ENCODE results near the gene RNF144B. TPM values are rescaled to one million over a fixed set of nuclear protein-coding genes. Genes with fewer than 3 reads are reported as not detected.

The RNF144B gene
- total and polyA plus RNA-seq, 4 experiments from 2014 or later: 0.93 to 5.8 (median 3.2) TPM

- no peaks in the 10 kb centered on the region for H3K27me3 ChIP-seq (ENCODE audit: insufficient read depth, low read length)
- no peak overlapping the region for H3K4me3 Mint-ChIP-seq
- no peaks in the 10 kb centered on the region for H3K36me3 ChIP-seq (ENCODE audit: insufficient read depth, low read length)
- intact Hi-C loops (cut with micrococcal nuclease): no loop called here
- H3K4me1 ChIP-seq (ENCODE audit: insufficient read depth, low read length): no peaks in the 10 kb centered on the region
- DNase-seq: no peak
- no peaks in the 10 kb centered on the region for H3K9me3 ChIP-seq (ENCODE audit: control insufficient read depth in 1 of 2, low read length in 2 of 2)
- no peaks in the 10 kb centered on the region for H3K4me1 Mint-ChIP-seq
- H3K36me3 Mint-ChIP-seq: no peaks in the 10 kb centered on the region
- no peaks in the 10 kb centered on the region for H3K9me3 Mint-ChIP-seq
- H3K4me3 ChIP-seq (ENCODE audit: low read length in 2 of 2): no peak overlapping the region
- ChIA-PET POLR2A (ENCODE audit: partially characterized antibody) (no interaction called here), CTCF (ENCODE audit: partially characterized antibody) (no interaction called here)
- no peak overlapping the region for H3K27ac Mint-ChIP-seq
- H3K27ac ChIP-seq (ENCODE audit: low read depth, low read length): no peak overlapping the region
- peaks cover 8 to 12% of the 10 kb centered on the region in 2 donors for H3K27me3 Mint-ChIP-seq
Observed at GRCh38 chr6:18493925-18494324, 106.8 kb downstream of the RNF144B start.

GRCh38 chr6:18495236-18495635, 108.1 kb downstream of the RNF144B start:
- POLR2A ChIA-PET (ENCODE audit: partially characterized antibody): no interaction called here
- H3K27me3 Mint-ChIP-seq: peaks cover 6 to 9% of the 10 kb centered on the region in 2 donors
- Histone ChIP-seq H3K36me3 (ENCODE audit: insufficient read depth, low read length) (no peaks in the 10 kb centered on the region), H3K4me1 (ENCODE audit: insufficient read depth, low read length) (no peaks in the 10 kb centered on the region), H3K4me3 (ENCODE audit: low read length in 2 of 2) (no peak overlapping the region), H3K9me3 (ENCODE audit: control insufficient read depth in 1 of 2, low read length in 2 of 2) (no peaks in the 10 kb centered on the region), H3K27ac (ENCODE audit: low read depth, low read length) (no peak overlapping the region), H3K27me3 (ENCODE audit: insufficient read depth, low read length) (no peaks in the 10 kb centered on the region)
- H3K4me1 Mint-ChIP-seq: no peaks in the 10 kb centered on the region
- intact Hi-C loops (cut with micrococcal nuclease): no loop called here
- CTCF ChIA-PET (ENCODE audit: partially characterized antibody): interaction anchor here (1.4 kb wide), 1 partner anchor 8 kb away, joined by 3 read pairs; no protein-coding TSS in a partner anchor
- H3K4me3 Mint-ChIP-seq: peak overlapping the region in 1 of 8 donors; percentile 26
- DNase-seq: no peak
- no peaks in the 10 kb centered on the region for H3K9me3 Mint-ChIP-seq
- no peaks in the 10 kb centered on the region for H3K36me3 Mint-ChIP-seq
- H3K27ac Mint-ChIP-seq: no peak overlapping the region

- no peak overlapping the region for H3K27ac Mint-ChIP-seq
- Histone ChIP-seq H3K27me3 (ENCODE audit: insufficient read depth, low read length) (no peaks in the 10 kb centered on the region), H3K36me3 (ENCODE audit: insufficient read depth, low read length) (no peaks in the 10 kb centered on the region), H3K9me3 (ENCODE audit: control insufficient read depth in 1 of 2, low read length in 2 of 2) (no peaks in the 10 kb centered on the region), H3K27ac (ENCODE audit: low read depth, low read length) (no peak overlapping the region), H3K4me3 (ENCODE audit: low read length in 2 of 2) (no peak overlapping the region), H3K4me1 (ENCODE audit: insufficient read depth, low read length) (no peaks in the 10 kb centered on the region)
- H3K27me3 Mint-ChIP-seq: peaks cover 0 to 6% of the 10 kb centered on the region in 2 donors
- H3K36me3 Mint-ChIP-seq: no peaks in the 10 kb centered on the region
- ChIA-PET CTCF (ENCODE audit: partially characterized antibody) (interaction anchor here (0.7 to 1.4 kb wide), 2 partner anchors 7 to 11 kb away, joined by 3 read pairs; no protein-coding TSS in a partner anchor), POLR2A (ENCODE audit: partially characterized antibody) (no interaction called here)
- no peak overlapping the region for H3K4me3 Mint-ChIP-seq
- H3K4me1 Mint-ChIP-seq: no peaks in the 10 kb centered on the region
- H3K9me3 Mint-ChIP-seq: no peaks in the 10 kb centered on the region
- intact Hi-C loops (cut with micrococcal nuclease): loop anchor here (1.0 kb wide), 1 partner anchor 27 kb away; no protein-coding TSS in a partner anchor
- no peak for DNase-seq
Observed at GRCh38 chr6:18496462-18496861, 109.3 kb downstream of the RNF144B start.

- H3K27ac ChIP-seq (ENCODE audit: low read depth, low read length): no peak overlapping the region
- no peaks in the 10 kb centered on the region for H3K36me3 ChIP-seq (ENCODE audit: insufficient read depth, low read length)
- no peaks in the 10 kb centered on the region for H3K9me3 ChIP-seq (ENCODE audit: control insufficient read depth in 1 of 2, low read length in 2 of 2)
- no peak overlapping the region for H3K4me3 Mint-ChIP-seq
- H3K27me3 ChIP-seq (ENCODE audit: insufficient read depth, low read length): no peaks in the 10 kb centered on the region
- no peaks in the 10 kb centered on the region for H3K4me1 ChIP-seq (ENCODE audit: insufficient read depth, low read length)
- DNase-seq: no peak
- H3K27me3 Mint-ChIP-seq: peaks cover 0 to 6% of the 10 kb centered on the region in 2 donors
- no peaks in the 10 kb centered on the region for H3K4me1 Mint-ChIP-seq
- no peaks in the 10 kb centered on the region for H3K9me3 Mint-ChIP-seq
- intact Hi-C loops (cut with micrococcal nuclease): no loop called here
- H3K27ac Mint-ChIP-seq: no peak overlapping the region
- POLR2A ChIA-PET (ENCODE audit: partially characterized antibody): no interaction called here
- H3K36me3 Mint-ChIP-seq: no peaks in the 10 kb centered on the region
- CTCF ChIA-PET (ENCODE audit: partially characterized antibody): interaction anchor here (0.6 to 1.1 kb wide), 3 partner anchors 10 to 402 kb away, joined by 3 to 4 read pairs (median 3); no protein-coding TSS in a partner anchor
- no peak overlapping the region for H3K4me3 ChIP-seq (ENCODE audit: low read length in 2 of 2)
Observed at GRCh38 chr6:18497006-18497405, 109.9 kb downstream of the RNF144B start.

GRCh38 chr6:18498408-18498807, 111.3 kb downstream of the RNF144B start:
- Histone ChIP-seq H3K9me3 (ENCODE audit: control insufficient read depth in 1 of 2, low read length in 2 of 2) (no peaks in the 10 kb centered on the region), H3K27me3 (ENCODE audit: insufficient read depth, low read length) (no peaks in the 10 kb centered on the region), H3K27ac (ENCODE audit: low read depth, low read length) (no peak overlapping the region), H3K36me3 (ENCODE audit: insufficient read depth, low read length) (no peaks in the 10 kb centered on the region), H3K4me1 (ENCODE audit: insufficient read depth, low read length) (no peaks in the 10 kb centered on the region), H3K4me3 (ENCODE audit: low read length in 2 of 2) (no peak overlapping the region)
- Mint-ChIP-seq H3K4me3 (no peak overlapping the region), H3K36me3 (no peaks in the 10 kb centered on the region), H3K4me1 (no peaks in the 10 kb centered on the region), H3K9me3 (no peaks in the 10 kb centered on the region), H3K27me3 (peaks cover 2 to 4% of the 10 kb centered on the region in 2 donors), H3K27ac (no peak overlapping the region)
- ChIA-PET POLR2A (ENCODE audit: partially characterized antibody) (no interaction called here), CTCF (ENCODE audit: partially characterized antibody) (no interaction called here)
- intact Hi-C loops (cut with micrococcal nuclease): no loop called here
- no peak for DNase-seq

GRCh38 chr6:18500921-18501662, 113.9 kb downstream of the RNF144B start:
- no peaks in the 10 kb centered on the region for H3K9me3 Mint-ChIP-seq
- no peaks in the 10 kb centered on the region for H3K36me3 ChIP-seq (ENCODE audit: insufficient read depth, low read length)
- intact Hi-C loops (cut with micrococcal nuclease): no loop called here
- no peak overlapping the region for H3K27ac Mint-ChIP-seq
- H3K4me3 Mint-ChIP-seq: no peak overlapping the region
- DNase-seq: no peak
- H3K27me3 Mint-ChIP-seq: peaks cover 2 to 4% of the 10 kb centered on the region in 2 donors
- H3K4me1 Mint-ChIP-seq: peaks cover 0 to 3% (median 0%) of the 10 kb centered on the region in 4 donors
- CTCF ChIA-PET (ENCODE audit: partially characterized antibody): interaction anchor here (0.8 to 9.7 kb wide), 4 partner anchors 12 to 178 kb away, joined by 3 to 254 read pairs (median 7); no protein-coding TSS in a partner anchor
- no peaks in the 10 kb centered on the region for H3K4me1 ChIP-seq (ENCODE audit: insufficient read depth, low read length)
- H3K27me3 ChIP-seq (ENCODE audit: insufficient read depth, low read length): no peaks in the 10 kb centered on the region
- H3K36me3 Mint-ChIP-seq: no peaks in the 10 kb centered on the region
- H3K9me3 ChIP-seq (ENCODE audit: control insufficient read depth in 1 of 2, low read length in 2 of 2): no peaks in the 10 kb centered on the region
- no peak overlapping the region for H3K27ac ChIP-seq (ENCODE audit: low read depth, low read length)
- no peak overlapping the region for H3K4me3 ChIP-seq (ENCODE audit: low read length in 2 of 2)
- POLR2A ChIA-PET (ENCODE audit: partially characterized antibody): no interaction called here

- Histone ChIP-seq H3K4me1 (ENCODE audit: insufficient read depth, low read length) (no peaks in the 10 kb centered on the region), H3K4me3 (ENCODE audit: low read length in 2 of 2) (no peak overlapping the region), H3K36me3 (ENCODE audit: insufficient read depth, low read length) (no peaks in the 10 kb centered on the region), H3K9me3 (ENCODE audit: control insufficient read depth in 1 of 2, low read length in 2 of 2) (no peaks in the 10 kb centered on the region), H3K27ac (ENCODE audit: low read depth, low read length) (no peak overlapping the region), H3K27me3 (ENCODE audit: insufficient read depth, low read length) (no peaks in the 10 kb centered on the region)
- Mint-ChIP-seq H3K4me3 (no peak overlapping the region), H3K4me1 (peaks cover 0 to 3% (median 0%) of the 10 kb centered on the region in 4 donors), H3K27me3 (peaks cover 2 to 4% of the 10 kb centered on the region in 2 donors), H3K9me3 (no peaks in the 10 kb centered on the region), H3K27ac (no peak overlapping the region), H3K36me3 (no peaks in the 10 kb centered on the region)
- POLR2A ChIA-PET (ENCODE audit: partially characterized antibody): no interaction called here
- intact Hi-C loops (cut with micrococcal nuclease): no loop called here
- CTCF ChIA-PET (ENCODE audit: partially characterized antibody): interaction anchor here (0.8 to 9.7 kb wide), 6 partner anchors 12 to 236 kb away, joined by 3 to 254 read pairs (median 4); no protein-coding TSS in a partner anchor
- DNase-seq: no peak
Observed at GRCh38 chr6:18501663-18502013, 114.5 kb downstream of the RNF144B start.

Measured in CD4-positive, alpha-beta memory T cell (primary cell).